NB4 (cell line): ENCODE measurements around the gene FIBCD1.
"Not testable (repeated sequence)": the region's sequence is repeated elsewhere in the genome, so short reads cannot be mapped to it uniquely, and the experiment has no call there.

Source experiments
- DNase-seq: peaks from one replicate; pipeline ENCODE4 v3.0.0; 2010; ENCODE audit warnings: low read depth
- H3K4me3 ChIP-seq: one replicate; pipeline ENCODE4 v1.5.1; 2011; ENCODE audit warnings: mild to moderate bottlenecking, low read depth, low read length, moderate library complexity
- CTCF ChIP-seq: IDR thresholded peaks from one replicate; pipeline ENCODE4 v1.5.1; 2012; ENCODE audit warnings: low read depth, low read length
- MYC ChIP-seq: IDR thresholded peaks from 2 replicates; pipeline ENCODE4 v1.6.1; 2011; ENCODE audit warnings: low read depth, low read length
- POLR2A ChIP-seq: IDR thresholded peaks from 2 replicates; pipeline ENCODE4 v1.6.1; 2011; ENCODE audit warnings: mild to moderate bottlenecking; ENCODE audit not compliant: insufficient read length; ENCODE audit errors: extremely low read depth
- TF ChIP-seq, protein P1 (sequence below): IDR thresholded peaks from 2 replicates; pipeline ENCODE4 v1.6.1; 2011; ENCODE audit warnings: low read depth, low read length

Gene FIBCD1

GRCh38 chr9:130957451-130958203 is 18.6 kb upstream of the FIBCD1 start:
- no peak overlapping the region for H3K4me3 ChIP-seq
- TF ChIP-seq POLR2A (no peak), MYC (no peak), CTCF (no peak)
- TF ChIP-seq, protein P1, sequence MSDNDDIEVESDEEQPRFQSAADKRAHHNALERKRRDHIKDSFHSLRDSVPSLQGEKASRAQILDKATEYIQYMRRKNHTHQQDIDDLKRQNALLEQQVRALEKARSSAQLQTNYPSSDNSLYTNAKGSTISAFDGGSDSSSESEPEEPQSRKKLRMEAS: no peak
- no peak for DNase-seq

- H3K4me3 ChIP-seq: no peak overlapping the region
- DNase-seq: no peak
- TF ChIP-seq MYC: no peak
- TF ChIP-seq POLR2A: no peak
- TF ChIP-seq CTCF: no peak
- TF ChIP-seq, protein P1: no peak
Observed at GRCh38 chr9:130956636-130957450, 17.8 kb upstream of the FIBCD1 start.

GRCh38 chr9:130955947-130956621 is 17.0 kb upstream of the FIBCD1 start:
- no peak for DNase-seq
- H3K4me3 ChIP-seq: no peak overlapping the region
- TF ChIP-seq POLR2A (no peak), CTCF (no peak), MYC (no peak)
- TF ChIP-seq, protein P1: no peak

DNA sequence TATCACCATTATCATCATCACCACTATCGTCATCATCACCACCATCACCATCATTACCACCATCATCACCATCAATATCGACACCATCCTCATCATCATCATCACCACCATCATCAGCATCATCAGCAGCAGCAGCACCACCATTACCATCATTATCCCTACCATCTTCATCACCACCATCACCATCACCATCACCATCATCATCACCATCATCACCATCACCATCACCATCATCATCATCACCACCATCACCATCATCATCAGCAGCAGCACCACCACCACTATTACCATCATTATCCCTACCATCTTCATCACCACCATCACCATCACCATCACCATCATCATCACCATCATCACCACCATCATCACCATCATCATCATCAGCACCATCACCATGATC is 15.9 kb upstream of the FIBCD1 start:
- H3K4me3 ChIP-seq, DNase-seq: not testable (repeated sequence)

DNA sequence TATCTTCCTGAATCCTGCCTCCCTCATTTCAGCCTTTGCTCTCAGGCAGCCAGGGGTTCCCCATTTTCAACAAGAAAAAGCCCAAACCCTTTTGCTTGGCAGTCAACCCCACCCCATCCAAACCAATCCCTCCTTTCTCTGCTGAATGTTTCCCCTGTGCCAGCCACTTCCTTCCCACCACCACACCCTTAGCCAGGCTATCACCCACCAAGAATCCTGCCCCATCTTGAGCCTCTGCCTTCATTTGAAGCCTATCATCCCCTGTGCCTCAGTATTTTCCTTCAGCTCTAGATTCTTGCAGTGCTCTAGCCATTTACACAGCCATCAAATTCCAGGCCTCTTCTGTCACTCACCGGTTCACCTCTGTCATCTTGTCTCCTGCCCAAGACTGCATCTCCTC is 15.3 kb upstream of the FIBCD1 start:
- TF ChIP-seq POLR2A (no peak), MYC (no peak), CTCF (no peak)
- TF ChIP-seq, protein P1: no peak

GRCh38 chr9:130952065-130952762 is 13.2 kb upstream of the FIBCD1 start:
- DNase-seq: no peak
- TF ChIP-seq, protein P1: no peak
- TF ChIP-seq CTCF (no peak), MYC (no peak), POLR2A (no peak)
- H3K4me3 ChIP-seq: no peak overlapping the region

More for the DNA sequence above, 15.3 kb upstream of the FIBCD1 start:
- no peak for DNase-seq
- H3K4me3 ChIP-seq: no peak overlapping the region
